Activated naive CD4-positive, alpha-beta T cell treated with Interleukin-2 at 50 U/mL for 16 hours (primary cell): Measurements from ENCODE around the gene BEAN1.

ENCODE experiments used
- DNase-seq: peaks from one replicate; pipeline ENCODE4 v3.0.0-alpha.2; 2020

Gene BEAN1

DNA sequence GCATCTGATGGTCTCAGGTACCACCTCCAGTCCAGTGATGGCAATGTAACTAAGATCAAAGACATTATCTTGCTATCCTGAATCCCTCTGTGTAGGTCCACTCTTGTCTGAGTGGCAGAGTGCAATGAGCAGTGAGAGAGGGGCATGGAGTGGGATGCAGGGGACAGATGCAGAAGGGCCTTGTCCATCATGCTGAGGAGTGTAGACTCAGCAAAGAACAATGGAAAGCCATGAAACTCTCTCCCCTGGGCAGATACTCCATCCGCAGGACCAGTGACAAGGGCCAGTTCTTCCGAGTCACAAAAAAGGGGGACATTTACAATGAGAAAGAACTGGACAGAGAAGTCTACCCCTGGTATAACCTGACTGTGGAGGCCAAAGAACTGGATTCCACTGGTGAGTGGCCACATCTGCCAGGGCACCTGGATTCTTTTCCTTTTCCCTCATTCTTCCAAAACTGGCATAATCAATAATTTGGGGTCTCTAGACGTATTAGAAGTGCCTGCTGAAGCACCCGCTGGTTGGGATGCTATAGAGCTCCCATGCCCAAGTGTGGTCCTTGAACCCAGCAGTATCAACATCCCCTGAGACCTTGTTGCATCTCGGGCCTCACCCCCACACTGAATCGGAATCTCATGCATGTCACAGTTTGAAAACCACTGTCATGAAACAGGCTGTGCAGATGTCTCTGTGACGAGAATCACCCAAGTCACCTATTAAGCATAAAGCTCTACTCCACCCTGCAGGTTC, 31.1 kb upstream of the BEAN1 start:
- DNase-seq, result no peak

DNA sequence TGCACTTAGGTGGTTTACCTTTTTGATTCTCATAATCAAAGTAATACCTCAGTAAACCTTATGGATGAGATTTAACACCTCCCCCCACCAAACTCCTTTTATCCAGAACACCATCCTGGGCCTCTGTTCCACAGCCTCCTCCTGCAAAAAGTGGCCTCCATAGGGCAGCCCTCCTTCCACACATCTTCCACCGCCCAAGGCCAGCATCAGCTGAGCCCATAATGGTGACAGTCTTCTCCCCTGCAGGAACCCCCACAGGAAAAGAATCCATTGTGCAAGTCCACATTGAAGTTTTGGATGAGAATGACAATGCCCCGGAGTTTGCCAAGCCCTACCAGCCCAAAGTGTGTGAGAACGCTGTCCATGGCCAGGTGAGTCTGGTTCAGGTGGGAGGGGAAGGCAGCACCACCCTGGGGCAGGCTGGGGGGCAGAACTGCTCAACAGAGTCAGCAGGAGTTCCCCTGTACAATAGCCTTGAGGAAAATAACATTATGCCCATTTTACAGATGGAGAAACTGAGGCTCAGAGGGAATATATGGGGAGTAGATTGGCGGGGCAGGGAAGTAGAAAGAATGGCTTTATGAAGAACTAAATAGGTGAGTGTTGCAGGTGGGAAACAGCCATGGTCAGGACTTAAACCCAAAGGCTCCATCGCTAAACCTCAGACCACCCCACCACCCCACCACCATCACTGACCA, 29.2 kb upstream of the BEAN1 start:
- no peak for DNase-seq

DNA sequence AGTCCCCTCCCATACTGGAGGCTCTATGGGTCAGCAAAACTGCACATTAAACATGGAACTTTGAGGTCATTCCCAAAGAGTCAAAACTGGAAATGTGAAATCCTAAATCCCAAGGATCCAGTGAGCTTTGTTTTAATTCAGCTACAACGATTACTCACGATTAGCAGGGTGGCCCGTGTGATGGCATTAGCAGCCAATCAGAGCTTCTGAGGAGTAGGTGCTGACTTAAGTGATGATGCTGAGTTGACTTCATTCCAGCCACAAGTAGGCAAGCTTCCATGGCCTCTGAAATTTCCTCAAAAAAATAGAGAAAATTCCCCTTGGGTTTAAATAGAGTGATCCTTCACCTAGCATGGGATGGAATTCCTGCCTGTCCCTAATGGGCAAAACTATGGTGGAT, 28.1 kb upstream of the BEAN1 start:
- no peak for DNase-seq

DNA sequence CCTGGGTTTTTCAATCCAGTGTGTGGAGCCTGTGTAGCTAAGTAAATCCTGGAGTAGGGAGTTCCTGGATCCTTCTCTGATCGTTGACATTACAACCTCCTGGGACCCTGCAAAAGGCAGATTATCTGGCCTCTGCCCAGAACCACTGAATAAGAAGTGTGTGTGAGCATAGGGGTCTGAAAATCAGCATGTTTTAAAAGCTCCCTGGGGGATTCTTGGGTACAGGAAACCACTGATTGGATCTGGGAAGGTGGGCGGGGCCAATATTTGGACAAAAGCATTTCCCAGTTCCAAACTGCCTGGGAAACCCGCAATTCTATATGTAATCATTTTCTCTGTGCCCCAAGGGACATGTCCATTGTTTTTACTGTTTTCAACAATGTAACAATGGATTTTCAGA, 27.2 kb upstream of the BEAN1 start:
- DNase-seq, result no peak

DNA sequence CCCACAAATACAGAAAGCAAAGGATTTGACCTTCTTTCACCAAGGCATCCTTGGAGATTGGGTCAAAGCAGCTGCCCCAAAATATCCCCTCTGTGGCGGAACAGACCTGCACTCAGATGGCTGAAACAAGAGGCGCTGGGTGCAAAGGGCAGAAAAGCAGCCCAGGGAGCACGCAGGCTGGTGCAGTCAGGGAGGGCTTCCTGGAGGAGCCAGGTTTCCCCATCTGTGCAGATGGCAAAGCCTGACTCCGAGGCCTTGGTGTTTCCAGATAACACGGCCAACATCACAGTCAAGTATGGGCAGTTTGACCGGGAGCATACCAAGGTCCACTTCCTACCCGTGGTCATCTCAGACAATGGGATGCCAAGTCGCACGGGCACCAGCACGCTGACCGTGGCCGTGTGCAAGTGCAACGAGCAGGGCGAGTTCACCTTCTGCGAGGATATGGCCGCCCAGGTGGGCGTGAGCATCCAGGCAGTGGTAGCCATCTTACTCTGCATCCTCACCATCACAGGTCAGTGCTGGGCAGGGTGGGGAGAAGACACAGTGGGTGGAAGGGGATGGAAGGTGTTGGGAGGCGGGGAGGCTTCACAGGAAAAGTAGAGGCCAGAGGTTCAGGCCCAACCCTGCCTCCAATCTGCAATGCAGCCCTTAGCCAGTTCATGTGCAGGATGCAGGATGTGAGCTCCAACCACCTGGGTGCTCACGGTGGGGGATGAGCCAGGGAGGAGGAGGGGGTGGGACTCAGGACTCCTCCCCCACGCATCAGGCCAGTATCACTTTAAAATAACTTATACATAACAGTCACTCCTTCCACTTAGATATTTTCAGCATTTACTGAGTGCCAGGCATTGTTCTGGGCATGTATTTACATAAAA, 26.4 kb upstream of the BEAN1 start:
- DNase-seq, result no peak

DNA sequence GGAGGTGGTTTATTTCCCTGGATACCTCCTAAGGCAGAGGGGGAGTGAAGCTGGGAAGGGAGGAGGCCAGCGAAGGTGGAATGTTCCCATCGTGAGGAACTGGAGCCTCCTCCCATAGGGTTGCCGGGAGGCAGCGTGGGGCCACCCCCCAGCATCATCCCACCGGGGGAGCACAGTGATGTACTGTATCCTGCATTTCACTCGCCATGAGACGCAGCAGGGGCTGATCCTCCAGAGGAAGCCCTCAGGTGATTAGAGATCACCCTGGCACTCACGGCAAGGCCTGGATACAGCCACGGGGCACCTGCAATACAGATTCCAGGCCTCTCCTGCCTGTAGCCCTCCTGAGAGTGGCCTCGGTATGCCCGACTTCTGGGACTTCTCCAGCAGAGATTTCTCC, 25.5 kb upstream of the BEAN1 start:
- DNase-seq, result no peak

DNA sequence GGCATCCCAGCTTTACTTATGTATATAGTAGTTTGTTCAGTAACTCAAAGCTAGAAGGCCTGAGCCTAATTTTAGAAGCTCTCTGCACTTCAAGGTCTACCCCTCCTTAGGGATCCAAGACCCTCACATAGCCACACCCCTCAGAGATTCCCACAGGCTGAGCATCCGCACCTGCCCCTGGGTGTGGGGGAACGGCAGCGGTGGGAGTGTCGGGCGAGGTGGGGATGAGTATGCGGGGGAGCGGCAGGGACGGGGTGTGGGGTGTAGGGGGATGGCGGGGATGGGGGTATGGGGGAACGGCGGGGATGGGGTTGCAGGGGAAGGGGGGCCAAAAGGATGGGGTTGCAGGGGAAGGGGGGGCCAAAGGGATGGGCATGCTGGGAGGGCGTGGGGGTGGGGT, 24.9 kb upstream of the BEAN1 start:
- no peak for DNase-seq

DNA sequence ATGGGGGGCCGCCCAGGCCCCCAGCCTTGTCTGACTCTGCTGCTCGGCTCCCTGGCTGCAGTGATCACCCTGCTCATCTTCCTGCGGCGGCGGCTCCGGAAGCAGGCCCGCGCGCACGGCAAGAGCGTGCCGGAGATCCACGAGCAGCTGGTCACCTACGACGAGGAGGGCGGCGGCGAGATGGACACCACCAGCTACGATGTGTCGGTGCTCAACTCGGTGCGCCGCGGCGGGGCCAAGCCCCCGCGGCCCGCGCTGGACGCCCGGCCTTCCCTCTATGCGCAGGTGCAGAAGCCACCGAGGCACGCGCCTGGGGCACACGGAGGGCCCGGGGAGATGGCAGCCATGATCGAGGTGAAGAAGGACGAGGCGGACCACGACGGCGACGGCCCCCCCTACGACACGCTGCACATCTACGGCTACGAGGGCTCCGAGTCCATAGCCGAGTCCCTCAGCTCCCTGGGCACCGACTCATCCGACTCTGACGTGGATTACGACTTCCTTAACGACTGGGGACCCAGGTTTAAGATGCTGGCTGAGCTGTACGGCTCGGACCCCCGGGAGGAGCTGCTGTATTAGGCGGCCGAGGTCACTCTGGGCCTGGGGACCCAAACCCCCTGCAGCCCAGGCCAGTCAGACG, 24.4 kb upstream of the BEAN1 start:
- no peak for DNase-seq

DNA sequence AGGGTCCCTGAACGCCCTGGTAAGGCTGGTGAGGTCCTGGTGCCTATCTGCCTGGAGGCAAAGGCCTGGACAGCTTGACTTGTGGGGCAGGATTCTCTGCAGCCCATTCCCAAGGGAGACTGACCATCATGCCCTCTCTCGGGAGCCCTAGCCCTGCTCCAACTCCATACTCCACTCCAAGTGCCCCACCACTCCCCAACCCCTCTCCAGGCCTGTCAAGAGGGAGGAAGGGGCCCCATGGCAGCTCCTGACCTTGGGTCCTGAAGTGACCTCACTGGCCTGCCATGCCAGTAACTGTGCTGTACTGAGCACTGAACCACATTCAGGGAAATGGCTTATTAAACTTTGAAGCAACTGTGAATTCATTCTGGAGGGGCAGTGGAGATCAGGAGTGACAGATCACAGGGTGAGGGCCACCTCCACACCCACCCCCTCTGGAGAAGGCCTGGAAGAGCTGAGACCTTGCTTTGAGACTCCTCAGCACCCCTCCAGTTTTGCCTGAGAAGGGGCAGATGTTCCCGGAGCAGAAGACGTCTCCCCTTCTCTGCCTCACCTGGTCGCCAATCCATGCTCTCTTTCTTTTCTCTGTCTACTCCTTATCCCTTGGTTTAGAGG, 23.5 kb upstream of the BEAN1 start:
- no peak for DNase-seq

DNA sequence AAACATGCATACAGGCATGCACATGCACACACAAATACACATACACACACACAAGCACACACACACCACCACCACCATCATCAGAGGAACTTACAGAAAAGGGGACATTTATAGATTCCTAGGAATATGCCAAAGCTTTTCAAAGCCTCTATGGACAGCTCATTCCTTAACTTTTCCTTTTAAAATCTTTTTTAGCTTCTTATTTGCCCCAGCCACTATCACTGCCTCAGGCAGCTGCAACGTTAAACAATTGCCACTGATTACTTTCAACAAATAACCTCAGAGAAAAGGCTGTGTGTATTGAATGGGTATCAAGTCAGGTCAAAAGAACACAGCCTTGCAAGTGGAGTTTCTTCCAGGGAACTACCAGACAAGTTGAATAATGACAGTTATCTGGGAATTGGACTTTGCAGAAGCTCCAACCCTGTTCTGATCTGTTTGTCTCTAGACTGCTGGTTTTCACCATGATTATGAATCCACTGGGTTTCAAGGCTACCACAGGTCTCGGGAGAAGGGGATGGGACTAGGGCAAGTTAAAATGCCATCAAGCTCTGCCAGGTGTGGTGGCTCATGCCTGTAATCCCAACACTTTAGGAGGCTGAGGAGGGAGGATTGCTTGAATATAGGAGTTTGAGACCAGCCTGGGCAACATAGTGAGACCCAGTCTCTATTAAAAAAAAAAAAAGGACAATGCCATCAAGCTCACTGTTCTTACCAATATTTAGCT, 21.9 kb upstream of the BEAN1 start:
- no peak for DNase-seq

DNA sequence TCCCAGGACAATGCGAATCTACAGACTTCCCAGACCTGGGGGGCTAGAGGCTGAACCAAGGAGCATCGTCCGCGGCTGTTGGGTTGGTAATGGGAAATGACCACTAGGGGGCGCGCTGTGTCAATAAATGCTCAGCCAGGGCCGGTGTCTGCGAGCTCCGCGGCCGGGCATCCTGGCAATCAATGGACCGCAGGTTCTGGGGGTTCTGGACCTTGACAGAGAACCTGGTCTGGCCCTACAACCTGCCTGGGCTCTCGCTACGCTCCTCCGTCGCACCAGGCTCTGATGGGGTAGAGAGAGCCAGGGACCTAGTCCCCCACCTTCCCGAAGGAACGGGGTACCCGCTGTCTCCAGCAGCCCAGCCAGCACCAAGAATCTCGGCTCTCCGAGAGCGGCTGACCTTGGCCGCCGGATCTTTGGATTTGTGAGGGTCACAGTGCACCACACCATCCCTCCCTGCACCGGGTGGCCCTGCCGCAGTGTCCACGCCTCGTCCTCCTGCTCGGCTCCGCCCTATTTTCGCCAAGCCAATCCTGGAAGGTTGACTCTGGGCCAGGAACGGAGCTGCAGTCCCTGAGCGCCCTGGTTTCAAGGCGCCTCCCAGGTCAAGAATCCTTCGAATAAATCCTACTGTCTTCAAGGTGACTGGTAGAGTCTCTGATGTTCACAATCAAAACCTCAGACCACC, 20.4 kb upstream of the BEAN1 start:
- peak; percentile 87 for DNase-seq

DNA sequence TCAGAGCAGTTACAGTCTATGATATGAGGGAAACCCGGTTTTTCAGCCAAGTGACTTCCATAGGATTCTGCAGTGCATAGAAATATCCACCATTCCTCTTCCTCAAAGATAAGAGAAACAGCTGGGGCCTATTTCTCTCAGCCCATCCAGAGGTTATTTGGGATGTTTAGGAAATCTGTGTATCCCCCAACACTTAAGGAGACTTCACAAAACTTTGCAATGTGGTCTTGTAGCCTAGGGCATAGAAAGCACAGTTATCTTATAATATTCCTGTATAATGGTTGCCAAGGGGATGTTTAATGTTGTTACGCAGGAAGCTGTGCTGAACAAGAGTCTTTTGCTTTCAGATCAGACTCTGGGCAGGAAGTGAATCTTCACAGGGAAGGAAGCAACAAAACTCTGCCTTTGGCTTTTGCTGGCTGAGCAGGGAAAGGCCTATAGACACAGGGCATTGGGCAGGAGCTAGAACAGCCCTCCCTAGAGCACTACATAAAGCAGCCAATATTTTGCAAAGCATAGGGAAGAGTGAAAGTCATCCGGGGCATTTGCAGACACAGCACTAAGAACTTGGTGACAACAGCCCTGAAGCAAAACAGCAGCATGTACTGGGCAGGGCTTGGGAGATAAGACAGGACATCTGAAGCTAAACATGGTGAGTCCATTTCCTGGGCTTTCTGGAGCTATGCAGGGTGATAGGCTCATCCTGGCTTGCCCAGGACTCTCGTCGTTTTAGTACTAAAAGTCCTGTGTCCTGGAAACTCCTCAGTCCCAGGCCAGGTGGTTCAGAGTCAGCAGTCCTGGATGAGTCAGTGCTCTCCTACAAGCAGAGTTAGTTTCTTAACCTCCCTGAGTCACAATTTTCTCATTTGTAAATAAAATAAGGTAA, 18.7 kb upstream of the BEAN1 start:
- DNase-seq, result peak; percentile 34

DNA sequence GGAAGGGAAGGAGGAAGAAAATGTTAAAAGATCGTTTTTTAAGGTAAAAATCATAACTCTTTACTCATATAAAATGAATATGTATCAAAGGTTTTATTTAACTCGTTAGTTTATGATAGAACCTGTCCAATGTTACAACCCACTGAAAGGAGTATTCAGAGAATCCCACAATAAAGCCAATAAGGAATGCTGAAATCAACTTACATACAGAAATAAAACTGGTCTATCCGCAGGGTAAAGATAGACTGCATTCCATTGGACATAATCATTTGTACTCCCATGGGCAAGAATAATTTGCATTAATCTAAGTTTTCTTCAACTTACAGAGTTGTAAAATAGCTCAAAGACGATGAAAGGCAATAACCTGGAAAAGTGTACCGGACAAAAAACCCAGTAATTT, 17.9 kb upstream of the BEAN1 start:
- no peak for DNase-seq

DNA sequence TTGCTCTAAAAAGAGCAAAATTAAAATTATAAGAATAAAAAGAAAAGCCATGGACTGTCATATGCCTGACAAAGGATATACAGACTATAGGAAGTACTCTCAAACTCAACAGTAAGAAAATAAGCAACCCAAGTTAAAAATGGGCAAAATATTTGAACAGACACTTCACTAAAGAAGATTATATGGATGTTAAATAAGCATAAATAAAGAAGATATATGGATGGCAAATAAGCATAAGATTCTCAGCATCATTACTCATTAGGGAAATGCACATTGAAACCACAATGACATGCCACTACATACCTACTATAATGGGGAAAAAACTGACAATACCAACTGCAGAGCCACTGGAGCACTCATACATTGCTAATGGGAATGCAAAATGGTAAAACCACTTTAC, 14.9 kb upstream of the BEAN1 start:
- DNase-seq, result no peak

DNA sequence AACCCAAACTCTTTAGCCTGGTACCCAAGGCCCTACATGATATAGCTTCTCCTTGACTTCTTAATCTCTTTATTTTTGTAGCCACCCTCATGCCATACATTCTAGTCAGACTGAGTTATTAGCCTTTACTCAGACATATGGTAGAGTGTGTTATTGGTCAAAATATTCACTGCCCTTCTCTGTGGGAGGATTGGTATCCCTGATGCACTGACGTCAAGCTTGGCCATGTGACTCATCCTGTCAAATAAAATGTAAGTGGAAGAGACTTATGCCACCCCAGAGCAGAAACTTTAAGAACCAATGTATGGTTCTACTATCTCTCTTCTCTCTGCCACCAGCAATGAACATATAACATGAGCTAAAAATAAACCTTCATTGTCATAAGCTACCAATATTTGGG, 12.2 kb upstream of the BEAN1 start:
- no peak for DNase-seq

DNA sequence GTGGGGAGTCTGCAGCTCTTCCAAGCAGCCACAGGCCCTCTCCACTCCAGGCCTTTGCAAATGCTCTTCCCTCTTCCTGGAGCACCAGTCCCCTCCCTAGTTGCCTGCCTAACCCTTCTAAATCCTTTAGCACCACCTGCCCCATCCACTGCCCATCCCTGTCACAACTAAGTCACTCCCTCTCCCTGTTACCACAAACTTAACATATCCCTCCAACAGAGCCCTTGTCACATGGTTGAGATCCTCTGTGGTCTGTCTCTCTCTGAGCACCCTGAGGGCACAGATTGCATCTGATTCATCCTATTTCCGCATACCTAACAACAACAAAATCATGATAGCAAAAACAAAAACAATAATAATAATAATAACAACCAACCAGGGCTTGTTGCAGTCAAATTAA, 11.0 kb upstream of the BEAN1 start:
- DNase-seq, result no peak

DNA sequence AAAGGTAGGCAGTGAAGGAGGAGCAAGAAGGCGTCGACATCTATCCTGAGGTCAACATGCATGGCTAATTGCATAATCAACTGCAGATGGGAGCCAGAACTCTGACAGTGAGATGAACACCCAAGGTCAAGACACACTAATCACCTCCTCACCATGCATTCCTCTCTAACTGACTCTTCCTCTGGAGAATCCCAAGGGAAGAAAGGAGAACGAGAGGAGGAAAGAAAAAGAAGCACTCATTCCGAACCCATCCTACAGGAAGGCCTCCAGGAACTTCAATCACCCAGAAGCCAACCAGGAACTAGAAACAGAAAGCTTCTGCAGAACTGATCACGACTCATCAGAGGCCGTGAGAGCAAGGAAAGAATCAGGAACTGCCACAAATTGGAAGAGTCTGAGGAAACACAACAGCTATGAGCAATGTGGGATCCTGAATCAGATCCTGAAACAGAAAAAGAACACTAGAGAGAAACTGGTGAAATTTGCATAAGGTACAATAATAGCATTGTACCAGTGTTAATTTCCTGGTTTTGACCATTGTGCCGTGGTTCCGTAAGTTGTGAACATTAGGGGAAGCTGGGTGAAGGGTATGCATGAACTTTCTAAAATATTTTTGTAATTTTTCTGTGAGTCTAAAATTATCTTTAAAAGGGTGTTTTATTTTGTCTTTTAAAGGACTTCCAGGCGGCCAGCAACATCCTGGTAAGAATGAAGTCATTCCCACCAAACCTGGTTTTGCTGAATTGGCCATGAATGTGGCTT, 10.0 kb upstream of the BEAN1 start:
- no peak for DNase-seq

DNA sequence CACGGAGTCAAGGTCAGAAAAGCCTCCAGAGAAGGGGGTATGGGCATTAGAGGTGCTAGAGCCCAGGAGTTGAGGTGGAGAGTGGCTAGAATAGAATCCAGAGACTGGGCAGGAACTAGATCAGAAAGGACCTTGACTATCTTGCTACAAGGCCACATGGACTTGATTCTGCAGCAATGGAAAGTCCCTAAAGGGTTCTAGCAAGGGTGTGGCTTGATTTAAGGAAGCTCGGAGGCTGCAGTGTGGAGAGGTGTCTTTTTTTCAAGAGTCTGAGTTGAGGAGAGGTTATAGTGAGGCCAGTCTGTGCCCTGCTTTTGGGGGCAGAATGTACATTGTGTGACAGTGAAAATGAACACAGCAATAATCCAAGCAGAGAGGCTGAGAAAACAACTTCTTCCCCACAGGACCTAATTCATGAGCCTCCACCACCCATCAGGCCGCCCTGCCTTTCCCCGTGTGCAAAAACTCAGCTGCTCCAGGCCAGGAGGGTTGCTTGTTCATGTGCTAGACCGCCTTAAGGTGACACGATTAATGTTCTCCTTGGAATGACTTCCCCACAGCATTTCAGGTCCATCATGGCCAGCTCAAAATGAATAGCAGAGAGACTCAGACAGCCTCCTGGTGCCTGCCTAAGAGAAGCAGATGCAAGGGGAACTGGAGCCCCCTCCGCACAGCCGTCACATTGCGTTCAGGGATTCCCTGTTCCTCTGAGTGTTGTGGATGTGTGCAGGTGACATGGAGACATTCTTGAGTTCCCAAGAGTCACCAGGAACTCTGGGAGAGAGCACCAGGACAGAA, 8.7 kb upstream of the BEAN1 start:
- DNase-seq, result no peak

DNA sequence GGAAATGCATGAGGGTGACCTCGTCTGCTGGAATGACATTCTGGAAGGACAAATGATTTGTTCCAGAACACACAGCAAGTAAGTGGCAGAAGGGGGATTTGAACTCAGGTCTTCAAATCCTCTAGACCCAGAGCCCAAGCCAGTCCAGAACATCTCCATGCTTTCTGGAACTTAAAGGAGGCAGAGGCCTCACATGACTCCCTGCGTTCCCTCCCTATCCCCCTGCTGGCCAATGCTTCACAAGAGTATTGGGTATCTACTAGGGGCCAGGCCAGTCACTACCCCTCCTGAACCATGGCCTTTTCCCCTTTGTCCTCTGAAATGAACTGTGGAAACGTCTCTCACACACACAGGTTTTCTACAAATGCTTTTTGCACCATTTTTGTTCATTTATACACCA, 7.6 kb upstream of the BEAN1 start:
- no peak for DNase-seq
